Transverse colon (tissue), 3 donors: ENCODE results near the gene HS1BP3.

Experiments
- POLR2A ChIP-seq: fragments of 450-650 bp; IDR thresholded peaks from one replicate; pipeline ENCODE4 v1.6.1; 2016; ENCODE audit warnings: antibody characterized with exemption, mild to moderate bottlenecking, moderate library complexity
- TF ChIP-seq, protein P1 (sequence below), 5 experiments: fragments of 200-600 bp in 3 of 5; fragments of 450-650 bp in 2 of 5; sonication (generic) in 3 of 5; IDR thresholded peaks; 1 replicate in 2 of 5; 2 replicates in 3 of 5; pipeline ENCODE4 v1.5.1; 2016 to 2017; ENCODE audit warnings: antibody characterized with exemption in 5 of 5, inconsistent platforms in 3 of 5, mild to moderate bottlenecking in 2 of 5, moderate library complexity in 1 of 5

DNA sequence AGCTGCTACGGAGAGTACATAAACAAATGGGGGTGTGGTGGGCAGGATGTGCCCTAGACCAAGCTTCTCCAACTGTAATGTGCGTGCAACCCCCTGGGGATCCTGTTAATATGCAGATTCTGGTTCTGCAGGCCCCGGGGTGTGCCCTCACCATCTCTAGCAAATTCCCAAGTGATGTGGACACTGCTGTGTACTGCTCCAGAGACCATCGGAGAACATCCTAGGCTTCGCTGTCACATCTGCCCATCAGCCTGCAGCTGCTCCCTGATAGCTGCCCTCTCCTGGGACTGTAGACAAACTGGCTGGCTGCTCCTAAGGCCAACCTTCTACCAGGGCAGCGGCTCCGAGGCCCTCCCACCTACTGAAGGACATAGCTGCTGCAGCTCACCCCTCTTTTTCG lies 3.2 kb downstream of the HS1BP3 start:
- TF ChIP-seq, protein P1, sequence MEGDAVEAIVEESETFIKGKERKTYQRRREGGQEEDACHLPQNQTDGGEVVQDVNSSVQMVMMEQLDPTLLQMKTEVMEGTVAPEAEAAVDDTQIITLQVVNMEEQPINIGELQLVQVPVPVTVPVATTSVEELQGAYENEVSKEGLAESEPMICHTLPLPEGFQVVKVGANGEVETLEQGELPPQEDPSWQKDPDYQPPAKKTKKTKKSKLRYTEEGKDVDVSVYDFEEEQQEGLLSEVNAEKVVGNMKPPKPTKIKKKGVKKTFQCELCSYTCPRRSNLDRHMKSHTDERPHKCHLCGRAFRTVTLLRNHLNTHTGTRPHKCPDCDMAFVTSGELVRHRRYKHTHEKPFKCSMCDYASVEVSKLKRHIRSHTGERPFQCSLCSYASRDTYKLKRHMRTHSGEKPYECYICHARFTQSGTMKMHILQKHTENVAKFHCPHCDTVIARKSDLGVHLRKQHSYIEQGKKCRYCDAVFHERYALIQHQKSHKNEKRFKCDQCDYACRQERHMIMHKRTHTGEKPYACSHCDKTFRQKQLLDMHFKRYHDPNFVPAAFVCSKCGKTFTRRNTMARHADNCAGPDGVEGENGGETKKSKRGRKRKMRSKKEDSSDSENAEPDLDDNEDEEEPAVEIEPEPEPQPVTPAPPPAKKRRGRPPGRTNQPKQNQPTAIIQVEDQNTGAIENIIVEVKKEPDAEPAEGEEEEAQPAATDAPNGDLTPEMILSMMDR (IDR thresholded peaks at IDR 0.05), result no peak
- no peak for TF ChIP-seq POLR2A
